HepG2 (cell line): ENCODE measurements around the gene ZDHHC11. TPM values are rescaled to one million over a fixed set of nuclear protein-coding genes. Genes with fewer than 3 reads are reported as not detected.

Experiments used
- ATAC-seq: fragments of 200-7000 bp; cut with Tn5 transposase; 3 replicates; pipeline ENCODE4 v1.9.1; 2020; ENCODE audit warnings: mild to moderate bottlenecking, moderate library complexity
- BruUV-seq: library from RNA; stranded (reverse); fragments of 400-500 nt; replicated peaks from 2 replicates; lab custom pipeline; 2021; lab: Mats Ljungman, UMichigan
- CTCF ChIA-PET: fragments of 300-600 bp; formaldehyde crosslinking; extraction: SDS; loops from one replicate; lab custom pipeline; 2021; ENCODE audit warnings: low total read pairs, inconsistent platforms, low intra/inter-chr PET ratio; lab: Yijun Ruan, JAX
- POLR2A ChIA-PET: fragments of 350-600 bp; sonication (Branson Sonifier 250); formaldehyde crosslinking; loops from one replicate; lab custom pipeline; 2020; ENCODE audit warnings: antibody characterized with exemption, inconsistent platforms; lab: Yijun Ruan, JAX
- DNase-seq: peaks from one replicate; pipeline ENCODE4 v3.0.0-alpha.2; 2015; ENCODE audit warnings: low spot score
- FAIRE-seq: peaks from 3 replicates; lab custom pipeline; 2011; peaks lifted over from hg19 to GRCh38; lab: Jason Lieb, UNC
- H2AFZ ChIP-seq: one replicate; pipeline ENCODE4 v1.6.1; 2011; ENCODE audit warnings: low read length, inconsistent platforms
- H3K27ac ChIP-seq: fragments of 300-600 bp; 3 replicates; pipeline ENCODE4 v1.8.0; 2011; ENCODE audit warnings: mixed run types, mild to moderate bottlenecking, mixed read lengths, low read length, inconsistent platforms; ENCODE audit not compliant: insufficient read depth; ENCODE audit errors: extremely low read length
- H3K27me3 ChIP-seq, 2 experiments: fragments of 200-600 bp in 1 of 2; 2 replicates in 1 of 2; 3 replicates in 1 of 2; pipeline versions ENCODE4 v1.6.0 to v1.8.0; 2011; ENCODE audit warnings: low read length in 2 of 2, mild to moderate bottlenecking in 2 of 2, moderate library complexity in 2 of 2, inconsistent platforms in 1 of 2; ENCODE audit not compliant: insufficient read depth in 2 of 2, control insufficient read depth in 1 of 2
- H3K36me3 ChIP-seq, 2 experiments: fragments of 200-600 bp in 1 of 2; replicated peaks in 1 of 2; 2 replicates in 1 of 2; 3 replicates in 1 of 2; pipeline versions ENCODE4 v1.5.1 to v1.8.0; 2011; ENCODE audit warnings: low read length in 2 of 2, inconsistent platforms in 1 of 2; ENCODE audit not compliant: insufficient read depth in 2 of 2, control insufficient read depth in 1 of 2
- H3K4me1 ChIP-seq: 2 replicates; pipeline ENCODE4 v1.5.1; 2012; ENCODE audit warnings: low read length, inconsistent platforms; ENCODE audit not compliant: insufficient read depth
- H3K4me2 ChIP-seq: 2 replicates; pipeline ENCODE4 v1.6.0; 2011; ENCODE audit warnings: low read depth, low read length, inconsistent platforms
- H3K4me3 ChIP-seq, 3 experiments: fragments of 200-600 bp in 1 of 3; sonication (generic), shearing (Covaris generic) in 1 of 3; replicated peaks in 1 of 3; 2 replicates each; pipeline ENCODE4 v1.5.1; 2011 to 2016; ENCODE audit warnings: low read length in 3 of 3, inconsistent platforms in 2 of 3, low read depth in 2 of 3, mild to moderate bottlenecking in 2 of 3, control low read depth in 1 of 3, mixed read lengths in 1 of 3; ENCODE audit not compliant: insufficient read depth in 1 of 3
- H3K79me2 ChIP-seq: one replicate; pipeline ENCODE4 v1.6.1; 2011; ENCODE audit warnings: low read length, inconsistent platforms; ENCODE audit not compliant: insufficient read depth
- H3K9ac ChIP-seq: 2 replicates; pipeline ENCODE4 v1.6.0; 2011; ENCODE audit warnings: mild to moderate bottlenecking, low read depth, low read length, inconsistent platforms; ENCODE audit not compliant: insufficient read depth
- H3K9me3 ChIP-seq: 2 replicates; pipeline ENCODE4 v1.5.1; 2012; ENCODE audit warnings: mild to moderate bottlenecking, low read length
- H4K20me1 ChIP-seq: 2 replicates; pipeline ENCODE4 v1.6.0; 2011; ENCODE audit warnings: inconsistent platforms, mild to moderate bottlenecking, low read length, moderate library complexity; ENCODE audit not compliant: insufficient read depth
- AKNA ChIP-seq: sonication (generic); formaldehyde crosslinking; IDR thresholded peaks from 2 replicates; pipeline ENCODE4 v1.4.0; 2020; ENCODE audit warnings: missing genetic modification reagents, borderline replicate concordance
- NFRKB ChIP-seq: fragments of 450-650 bp; IDR thresholded peaks from 2 replicates; pipeline ENCODE4 v1.6.1; 2017
- PATZ1 ChIP-seq: sonication (generic); formaldehyde crosslinking; IDR thresholded peaks from 2 replicates; pipeline ENCODE4 v1.4.0; 2020; ENCODE audit warnings: missing genetic modification reagents
- PLSCR1 ChIP-seq: sonication (generic); formaldehyde crosslinking; IDR thresholded peaks from 2 replicates; pipeline ENCODE4 v1.5.0; 2020; ENCODE audit warnings: missing genetic modification reagents, mild to moderate bottlenecking, borderline replicate concordance
- TSC22D2 ChIP-seq: sonication (generic); formaldehyde crosslinking; IDR thresholded peaks from 2 replicates; pipeline ENCODE4 v1.5.1; 2020; ENCODE audit warnings: missing genetic modification reagents, mild to moderate bottlenecking, borderline replicate concordance
- ZNF232 ChIP-seq: sonication (generic); formaldehyde crosslinking; IDR thresholded peaks from 2 replicates; pipeline ENCODE4 v1.4.0; 2020; ENCODE audit warnings: missing genetic modification reagents, borderline replicate concordance
- ZNF318 ChIP-seq: sonication (generic); formaldehyde crosslinking; IDR thresholded peaks from 2 replicates; pipeline ENCODE4 v1.4.0; 2020; ENCODE audit warnings: mild to moderate bottlenecking, missing genetic modification reagents
- WGBS: methylation state at CpG from one replicate; pipeline ENCODE4 v1.1.6; 2017; ENCODE audit warnings: low lambda C conversion rate; 5-methylcytosine and 5-hydroxymethylcytosine counted together
- in situ Hi-C: cut with HindIII; loops from 2 replicates; pipeline ENCODE4 v1.10.0; 2017; ENCODE audit warnings: low pct_unique_long_range_greater_than_20kb; ENCODE audit not compliant: extremely low pct_ligation_motif_present
- intact Hi-C: fragments of 100-400 bp; cut with micrococcal nuclease; formaldehyde crosslinking; loops from one replicate; pipeline ENCODE4 v1.10.0; 2022; ENCODE audit not compliant: unreplicated experiment
- polyA plus RNA-seq, 8 experiments: library from polyadenylated mRNA; depleted of rRNA in 3 of 8; stranded (reverse) in 7 of 8; unstranded in 1 of 8; fragments of >200 nt; fragmentation: Illumina TruSeq in 4 of 8; extraction: Trizol in 4 of 8; gene quantifications; 2 replicates each; pipeline versions ENCODE4 v1.2.1 to v1.2.3, GENCODE V29; 2011 to 2016; ENCODE audit warnings: low read depth in 4 of 8, missing spikeins in 1 of 8, mixed read lengths in 1 of 8; ENCODE audit not compliant: insufficient read depth in 1 of 8
- total RNA-seq, 5 experiments: library from RNA; depleted of rRNA; stranded (reverse); fragments of >200 nt; fragmentation: Illumina TruSeq; extraction: Trizol; gene quantifications; 2 replicates each; pipeline ENCODE4 v1.2.3, GENCODE V29; 2016; ENCODE audit warnings: low read depth in 1 of 5

The ZDHHC11 gene
- total and polyA plus RNA-seq, 2 of the 13 experiments (the other 11 are each of a cell fraction or from before 2014, with no cell fraction given): 2.1 to 4.0 TPM

GRCh38 chr5:886716-887325 lies 36.0 kb upstream of the ZDHHC11 start:
- ATAC-seq (no peak), DNase-seq (no peak), FAIRE-seq (no peak)
- H2AFZ ChIP-seq: no peak overlapping the region
- H3K9ac ChIP-seq: no peak overlapping the region
- peaks cover 33% of the 10 kb centered on the region for H3K79me2 ChIP-seq
- intact Hi-C loops: loop anchor here (1.0 kb wide), 1 partner anchor 19 kb away; no protein-coding TSS in a partner anchor
- no peaks in the 10 kb centered on the region for H3K9me3 ChIP-seq
- 96% methylated on average over 24 of the region's 26 CpGs for WGBS
- H3K27me3 ChIP-seq: no peaks in the 10 kb centered on the region
- no TSS peak for BruUV-seq
- CTCF ChIA-PET: no interaction called here
- peaks cover 28 to 87% of the 10 kb centered on the region in 2 experiments for H3K36me3 ChIP-seq
- no peak overlapping the region for H3K4me2 ChIP-seq
- H4K20me1 ChIP-seq: 0 out of 2 replicates have a peak, but pooled peaks cover 2% of the 10 kb centered on the region
- in situ Hi-C loops: no loop called here
- POLR2A ChIA-PET: no interaction called here
- no peak for TF ChIP-seq PLSCR1
- no peak for TF ChIP-seq ZNF232
- no peak for TF ChIP-seq PATZ1 (CRISPR knock-in tag)
- no peak for TF ChIP-seq AKNA (CRISPR knock-in tag)
- TF ChIP-seq NFRKB: no peak
- no peak for TF ChIP-seq TSC22D2 (CRISPR knock-in tag)
- no peak for TF ChIP-seq ZNF318 (CRISPR knock-in tag)
- no peak overlapping the region for H3K4me3 ChIP-seq
- H3K4me1 ChIP-seq: peaks cover 16% of the 10 kb centered on the region
- H3K27ac ChIP-seq: no peak overlapping the region
